Fibroblast of lung (primary cell): ENCODE results near the gene LAGE3. TPM values are rescaled to one million over a fixed set of nuclear protein-coding genes. Genes with fewer than 3 reads are reported as not detected.

ENCODE experiments used
- DNase-seq, 2 donors: peaks; one replicate each; pipeline versions ENCODE4 v3.0.0 to v3.0.0-alpha.2; 2010; ENCODE audit warnings: low read depth in 2 of 2
- H2AFZ ChIP-seq: 2 replicates; pipeline ENCODE4 v1.5.1; 2012; ENCODE audit warnings: low read length, control low read depth, inconsistent platforms
- H3K27ac ChIP-seq: 2 replicates; pipeline ENCODE4 v1.5.1; 2011; ENCODE audit warnings: low read length, control low read depth; ENCODE audit not compliant: insufficient read depth
- H3K27me3 ChIP-seq: 2 replicates; pipeline ENCODE4 v1.5.1; 2011; ENCODE audit warnings: mild to moderate bottlenecking, low read length; ENCODE audit not compliant: control insufficient read depth, insufficient read depth
- H3K36me3 ChIP-seq: 2 replicates; pipeline ENCODE4 v1.5.1; 2011; ENCODE audit warnings: low read length; ENCODE audit not compliant: control insufficient read depth, insufficient read depth
- H3K4me1 ChIP-seq: 2 replicates; pipeline ENCODE4 v1.5.1; 2011; ENCODE audit warnings: low read length; ENCODE audit not compliant: control insufficient read depth, insufficient read depth; ENCODE audit errors: extremely low read depth
- H3K4me2 ChIP-seq: 2 replicates; pipeline ENCODE4 v1.5.1; 2011; ENCODE audit warnings: low read length, control low read depth; ENCODE audit not compliant: insufficient read depth; ENCODE audit errors: extremely low read depth
- H3K4me3 ChIP-seq, 4 experiments: fragments of 200-600 bp in 1 of 4; sonication (generic) in 1 of 4; replicated peaks in 1 of 4; 2 replicates each; pipeline ENCODE4 v1.5.1; 2011 to 2016; ENCODE audit warnings: low read length in 4 of 4, low read depth in 3 of 4, mild to moderate bottlenecking in 3 of 4, control low read depth in 2 of 4, inconsistent platforms in 1 of 4, mixed read lengths in 1 of 4; ENCODE audit not compliant: insufficient read depth in 1 of 4; ENCODE audit errors: control extremely low read depth in 1 of 4
- H3K79me2 ChIP-seq: 2 replicates; pipeline ENCODE4 v1.5.1; 2012; ENCODE audit warnings: mild to moderate bottlenecking, low read length, inconsistent platforms; ENCODE audit not compliant: control insufficient read depth, insufficient read depth
- H3K9ac ChIP-seq: 2 replicates; pipeline ENCODE4 v1.5.1; 2011; ENCODE audit warnings: mild to moderate bottlenecking, low read length, control low read depth; ENCODE audit not compliant: insufficient read depth
- H3K9me3 ChIP-seq: 2 replicates; pipeline ENCODE4 v1.5.1; 2012; ENCODE audit warnings: low read depth, low read length; ENCODE audit not compliant: control insufficient read depth, insufficient read depth
- H4K20me1 ChIP-seq: 2 replicates; pipeline ENCODE4 v1.5.1; 2011; ENCODE audit warnings: low read length; ENCODE audit not compliant: control insufficient read depth, insufficient read depth; ENCODE audit errors: extremely low read depth
- EZH2 ChIP-seq: IDR thresholded peaks from 2 replicates; pipeline ENCODE4 v1.5.1; 2012; ENCODE audit warnings: low read length, control low read depth, mild to moderate bottlenecking; ENCODE audit errors: missing control alignments
- polyA plus RNA-seq, 2 donors: library from polyadenylated mRNA; depleted of rRNA in 1 of 2; stranded (reverse) in 1 of 2; unstranded in 1 of 2; fragments of >200 nt; gene quantifications; 2 replicates each; pipeline ENCODE4 v1.2.1, GENCODE V29; 2011 to 2012; ENCODE audit warnings: missing spikeins in 1 of 2
- total RNA-seq: library from RNA; depleted of rRNA; stranded (reverse); fragments of >200 nt; gene quantifications from 2 replicates; pipeline ENCODE4 v1.2.1, GENCODE V29; 2014
- TF ChIP-seq, protein P1 (sequence below), 2 donors: IDR thresholded peaks in 1 of 2; conservative IDR thresholded peaks in 1 of 2; 1 replicate in 1 of 2; 2 replicates in 1 of 2; pipeline ENCODE4 v1.5.1; 2011 to 2012; ENCODE audit warnings: low read length in 2 of 2, control low read depth in 1 of 2, inconsistent platforms in 1 of 2, low read depth in 1 of 2, mild to moderate bottlenecking in 1 of 2

The LAGE3 gene
- total and polyA plus RNA-seq, 2 donors (not counting 1 experiment from before 2014, with no cell fraction given) = 6.4 to 13.4 TPM

DNA sequence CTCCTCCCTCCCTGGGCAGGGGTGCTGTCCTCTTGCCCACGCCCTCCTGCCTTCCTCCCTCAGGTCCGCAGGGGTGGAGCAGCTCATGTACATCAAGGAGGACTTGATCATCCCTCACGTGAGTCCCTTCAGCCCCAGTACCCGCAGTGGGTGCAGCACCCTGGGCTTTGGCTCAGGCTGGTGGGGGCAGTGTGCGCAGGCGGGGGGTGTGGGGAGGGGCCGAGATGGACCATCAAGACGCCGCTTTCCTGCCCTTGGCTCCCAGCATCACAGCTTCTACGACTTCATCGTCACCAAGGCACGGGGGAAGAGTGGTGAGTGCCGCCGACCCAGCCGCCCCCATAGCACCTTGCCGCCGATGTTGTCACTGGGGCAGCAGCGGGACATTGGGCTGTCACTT lies 29.5 kb downstream of the LAGE3 start:
- no peaks in the 10 kb centered on the region for H3K27me3 ChIP-seq
- no peaks in the 10 kb centered on the region for H4K20me1 ChIP-seq
- H3K4me3 ChIP-seq = no peak overlapping the region
- TF ChIP-seq EZH2 = no peak
- TF ChIP-seq, protein P1, sequence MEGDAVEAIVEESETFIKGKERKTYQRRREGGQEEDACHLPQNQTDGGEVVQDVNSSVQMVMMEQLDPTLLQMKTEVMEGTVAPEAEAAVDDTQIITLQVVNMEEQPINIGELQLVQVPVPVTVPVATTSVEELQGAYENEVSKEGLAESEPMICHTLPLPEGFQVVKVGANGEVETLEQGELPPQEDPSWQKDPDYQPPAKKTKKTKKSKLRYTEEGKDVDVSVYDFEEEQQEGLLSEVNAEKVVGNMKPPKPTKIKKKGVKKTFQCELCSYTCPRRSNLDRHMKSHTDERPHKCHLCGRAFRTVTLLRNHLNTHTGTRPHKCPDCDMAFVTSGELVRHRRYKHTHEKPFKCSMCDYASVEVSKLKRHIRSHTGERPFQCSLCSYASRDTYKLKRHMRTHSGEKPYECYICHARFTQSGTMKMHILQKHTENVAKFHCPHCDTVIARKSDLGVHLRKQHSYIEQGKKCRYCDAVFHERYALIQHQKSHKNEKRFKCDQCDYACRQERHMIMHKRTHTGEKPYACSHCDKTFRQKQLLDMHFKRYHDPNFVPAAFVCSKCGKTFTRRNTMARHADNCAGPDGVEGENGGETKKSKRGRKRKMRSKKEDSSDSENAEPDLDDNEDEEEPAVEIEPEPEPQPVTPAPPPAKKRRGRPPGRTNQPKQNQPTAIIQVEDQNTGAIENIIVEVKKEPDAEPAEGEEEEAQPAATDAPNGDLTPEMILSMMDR (conservative IDR thresholded peaks at IDR 0.05 in 1 of 2, IDR thresholded peaks at IDR 0.05 in 1 of 2; ENCODE audit: low read depth in 1 of 2, low read length in 2 of 2) = no peak
- peaks cover 7% of the 10 kb centered on the region for H3K4me1 ChIP-seq
- H3K9me3 ChIP-seq = no peaks in the 10 kb centered on the region
- H3K9ac ChIP-seq = no peak overlapping the region
- peaks cover 23% of the 10 kb centered on the region for H3K79me2 ChIP-seq
- no peak overlapping the region for H3K4me2 ChIP-seq
- H3K27ac ChIP-seq = no peak overlapping the region
- DNase-seq = no peak
- no peak overlapping the region for H2AFZ ChIP-seq
- peaks cover 8% of the 10 kb centered on the region for H3K36me3 ChIP-seq

DNA sequence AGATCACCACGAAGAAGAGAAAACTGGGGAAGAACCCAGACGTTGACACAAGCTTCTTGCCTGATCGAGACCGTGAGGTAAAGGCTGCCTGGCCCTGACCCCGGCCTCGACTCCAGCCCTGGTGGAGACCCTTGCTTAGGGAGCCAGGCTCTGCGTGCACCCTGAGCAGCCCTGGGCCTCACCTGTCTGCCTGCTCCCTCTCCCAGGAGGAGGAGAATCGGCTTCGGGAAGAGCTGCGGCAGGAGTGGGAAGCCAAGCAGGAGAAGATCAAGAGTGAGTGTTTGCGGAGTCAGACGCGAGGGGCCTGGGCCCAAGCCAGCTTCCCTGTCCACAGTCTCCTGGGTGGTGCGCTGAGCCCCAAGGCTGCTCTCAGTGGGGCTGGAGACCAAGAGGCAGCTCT lies 30.6 kb downstream of the LAGE3 start:
- Histone ChIP-seq H4K20me1 (no peaks in the 10 kb centered on the region), H3K9me3 (no peaks in the 10 kb centered on the region), H3K79me2 (peaks cover 26% of the 10 kb centered on the region), H3K9ac (no peak overlapping the region), H3K4me1 (peaks cover 7% of the 10 kb centered on the region), H3K4me3 (no peak overlapping the region), H2AFZ (no peak overlapping the region), H3K36me3 (peaks cover 8% of the 10 kb centered on the region), H3K4me2 (no peak overlapping the region), H3K27me3 (no peaks in the 10 kb centered on the region), H3K27ac (no peak overlapping the region)
- TF ChIP-seq EZH2 = no peak
- TF ChIP-seq, protein P1 (conservative IDR thresholded peaks at IDR 0.05 in 1 of 2, IDR thresholded peaks at IDR 0.05 in 1 of 2; ENCODE audit: low read depth in 1 of 2, low read length in 2 of 2) = no peak
- no peak for DNase-seq

DNA sequence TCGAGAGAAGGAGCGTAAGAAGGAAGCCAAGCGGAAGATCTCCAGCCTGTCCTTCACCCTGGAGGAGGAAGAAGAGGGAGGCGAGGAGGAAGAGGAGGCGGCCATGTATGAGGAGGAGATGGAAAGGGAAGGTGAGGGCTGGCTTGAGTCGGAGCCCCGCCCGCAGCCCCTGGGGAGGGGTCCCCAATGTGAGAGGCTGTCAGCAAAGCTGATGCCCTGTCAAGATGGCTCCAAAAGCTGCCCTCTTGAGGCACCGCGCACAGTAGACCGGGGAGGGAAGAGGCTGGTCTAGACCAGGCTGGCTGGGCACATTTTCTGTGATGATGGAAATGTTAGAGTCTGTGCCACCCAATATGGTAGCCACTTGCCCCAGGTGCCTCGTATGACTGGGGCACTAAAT lies 32.7 kb downstream of the LAGE3 start:
- H3K9me3 ChIP-seq = no peaks in the 10 kb centered on the region
- H2AFZ ChIP-seq = no peak overlapping the region
- H3K9ac ChIP-seq = no peak overlapping the region
- TF ChIP-seq, protein P1 (conservative IDR thresholded peaks at IDR 0.05 in 1 of 2, IDR thresholded peaks at IDR 0.05 in 1 of 2; ENCODE audit: low read depth in 1 of 2, low read length in 2 of 2) = no peak
- TF ChIP-seq EZH2 = no peak
- peaks cover 27% of the 10 kb centered on the region for H3K79me2 ChIP-seq
- no peak for DNase-seq
- H3K4me1 ChIP-seq = peaks cover 7% of the 10 kb centered on the region
- peaks cover 16% of the 10 kb centered on the region for H3K36me3 ChIP-seq
- no peak overlapping the region for H3K4me2 ChIP-seq
- H3K4me3 ChIP-seq = no peak overlapping the region
- H4K20me1 ChIP-seq = no peaks in the 10 kb centered on the region
- no peaks in the 10 kb centered on the region for H3K27me3 ChIP-seq
- H3K27ac ChIP-seq = no peak overlapping the region
